SU-DHL-6 (cell line): ENCODE data around the gene LIME1.

Experiments
- H2AFZ ChIP-seq: fragments of 200-600 bp; sonication (generic); 2 replicates; pipeline ENCODE4 v1.6.1; 2014; ENCODE audit warnings: low read depth, mild to moderate bottlenecking, moderate library complexity, mixed read lengths, antibody characterized with exemption, low read length; ENCODE audit not compliant: severe bottlenecking
- H3F3A ChIP-seq: fragments of 200-600 bp; shearing (Covaris generic); 2 replicates; pipeline ENCODE4 v1.6.0; 2016; ENCODE audit warnings: antibody characterized with exemption, mild to moderate bottlenecking; ENCODE audit not compliant: insufficient read depth
- H3K27ac ChIP-seq: fragments of 200-600 bp; sonication (generic); 2 replicates; pipeline ENCODE4 v1.5.1; 2016; ENCODE audit warnings: low read depth, mild to moderate bottlenecking, low read length, moderate library complexity, mixed read lengths
- H3K27me3 ChIP-seq: fragments of 200-600 bp; sonication (generic), shearing (Covaris generic); 2 replicates; pipeline ENCODE4 v1.6.0; 2014; ENCODE audit warnings: mild to moderate bottlenecking, low read length
- H3K36me3 ChIP-seq: fragments of 200-600 bp; sonication (generic); 2 replicates; pipeline ENCODE4 v1.6.1; 2014; ENCODE audit warnings: mild to moderate bottlenecking, low read length, mixed read lengths
- H3K4me2 ChIP-seq: fragments of 300-600, 200-600 bp; shearing (Covaris generic), sonication (generic); 2 replicates; pipeline ENCODE4 v1.6.0; 2014; ENCODE audit warnings: low read length, low read depth, mild to moderate bottlenecking; ENCODE audit not compliant: poor library complexity, severe bottlenecking
- H3K4me3 ChIP-seq: fragments of 200-600 bp; sonication (generic); 2 replicates; pipeline ENCODE4 v1.5.1; 2014; ENCODE audit warnings: antibody characterized with exemption, low read length, mild to moderate bottlenecking, mixed read lengths; ENCODE audit not compliant: insufficient read depth, poor library complexity, severe bottlenecking
- H3K79me2 ChIP-seq: fragments of 200-600 bp; sonication (generic); 2 replicates; pipeline ENCODE4 v1.6.1; 2014; ENCODE audit warnings: mild to moderate bottlenecking, low read length, moderate library complexity; ENCODE audit not compliant: insufficient read depth
- H3K9ac ChIP-seq: fragments of 200-600 bp; sonication (generic); 2 replicates; pipeline ENCODE4 v1.7.0; 2014; ENCODE audit warnings: mild to moderate bottlenecking, low read length
- H3K9me2 ChIP-seq: fragments of 200-600 bp; sonication (generic); replicated peaks from 2 replicates; pipeline ENCODE4 v1.6.1; 2014; ENCODE audit warnings: low read length; ENCODE audit not compliant: insufficient read depth
- H3K9me3 ChIP-seq: fragments of 200-600 bp; sonication (generic); 2 replicates; pipeline ENCODE4 v1.6.1; 2014; ENCODE audit warnings: low read length, mixed read lengths; ENCODE audit not compliant: insufficient read depth
- H4K20me1 ChIP-seq: fragments of 200-600 bp; sonication (generic); 2 replicates; pipeline ENCODE4 v1.6.1; 2014; ENCODE audit warnings: low read depth, mild to moderate bottlenecking, antibody characterized with exemption, low read length, moderate library complexity, mixed read lengths
- CTCF ChIP-seq: fragments of 200-600 bp; sonication (generic); IDR thresholded peaks from one replicate; pipeline ENCODE4 v1.5.1; 2017; ENCODE audit warnings: antibody characterized with exemption, mild to moderate bottlenecking, low read length, moderate library complexity; ENCODE audit not compliant: insufficient read depth, poor library complexity, severe bottlenecking
- EZH2phosphoT487 ChIP-seq: fragments of 200-600 bp; sonication (generic), shearing (Covaris generic); conservative IDR thresholded peaks from 2 replicates; pipeline ENCODE4 v1.6.1; 2018; ENCODE audit warnings: mild to moderate bottlenecking, antibody characterized with exemption, low read length, moderate library complexity, mixed read lengths

Gene LIME1

GRCh38 chr20:63695424-63696305, 40.8 kb upstream of the LIME1 start:
- no peaks in the 10 kb centered on the region for H3K27me3 ChIP-seq
- TF ChIP-seq CTCF (no peak), EZH2phosphoT487 (no peak)
- H2AFZ ChIP-seq, result no peak overlapping the region
- no peaks in the 10 kb centered on the region for H3K9me3 ChIP-seq
- H3K4me3 ChIP-seq, result no peak overlapping the region
- H3K27ac ChIP-seq, result no peak overlapping the region
- H3K9me2 ChIP-seq, result no peaks in the 10 kb centered on the region
- H4K20me1 ChIP-seq, result no peaks in the 10 kb centered on the region
- H3K4me2 ChIP-seq, result no peak overlapping the region
- no peaks in the 10 kb centered on the region for H3K36me3 ChIP-seq
- H3K9ac ChIP-seq, result no peak overlapping the region
- H3F3A ChIP-seq, result no peaks in the 10 kb centered on the region
- H3K79me2 ChIP-seq, result no peaks in the 10 kb centered on the region

DNA sequence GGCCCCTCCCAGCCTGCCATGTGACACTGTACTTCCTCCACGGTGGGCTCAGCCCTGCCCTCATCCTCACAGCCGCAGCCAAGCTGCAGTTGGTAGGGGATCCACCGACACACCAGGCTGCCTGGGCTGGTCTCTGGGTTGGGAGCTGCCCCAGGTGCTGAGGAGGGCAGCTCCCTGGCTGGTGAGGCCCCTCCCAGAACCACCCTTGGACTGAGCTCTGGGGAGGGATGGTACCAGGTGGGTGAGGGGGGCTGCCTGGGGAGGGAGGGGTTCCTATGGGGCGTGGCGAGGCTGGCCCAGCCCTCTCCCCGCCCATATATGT, 40.2 kb upstream of the LIME1 start:
- Histone ChIP-seq H2AFZ (no peak overlapping the region), H3K36me3 (no peaks in the 10 kb centered on the region), H3K9me2 (no peaks in the 10 kb centered on the region), H3K79me2 (no peaks in the 10 kb centered on the region), H3K9me3 (no peaks in the 10 kb centered on the region), H3K27me3 (no peaks in the 10 kb centered on the region), H3F3A (no peaks in the 10 kb centered on the region), H3K9ac (no peak overlapping the region), H3K4me3 (no peak overlapping the region), H3K27ac (no peak overlapping the region), H4K20me1 (no peaks in the 10 kb centered on the region), H3K4me2 (no peak overlapping the region)
- TF ChIP-seq EZH2phosphoT487 (no peak), CTCF (no peak)

GRCh38 chr20:63696628-63697356, 39.7 kb upstream of the LIME1 start, which contains the start of gene TNFRSF6B:
TSS of gene TNFRSF6B (plus strand) at chr20:63696652. CDS start at chr20:63696768, 116 bp downstream.
- H3K27me3 ChIP-seq, result no peaks in the 10 kb centered on the region
- no peaks in the 10 kb centered on the region for H3K9me3 ChIP-seq
- TF ChIP-seq CTCF (no peak), EZH2phosphoT487 (no peak)
- H3K27ac ChIP-seq, result no peak within 1 kb of the TSS
- H3K4me3 ChIP-seq, result no peak within 1 kb of the TSS
- H4K20me1 ChIP-seq, result no peaks in the 10 kb centered on the region
- no peaks in the 10 kb centered on the region for H3K9me2 ChIP-seq
- no peak within 1 kb of the TSS for H3K4me2 ChIP-seq
- no peak within 1 kb of the TSS for H2AFZ ChIP-seq
- H3F3A ChIP-seq, result no peaks in the 10 kb centered on the region
- no peak within 1 kb of the TSS for H3K9ac ChIP-seq
- H3K36me3 ChIP-seq, result no peaks in the 10 kb centered on the region
- no peaks in the 10 kb centered on the region for H3K79me2 ChIP-seq
